Measurements from ENCODE around the gene SPATA31D3. TPM values are rescaled to one million over a fixed set of nuclear protein-coding genes. Genes with fewer than 3 reads are reported as not detected.

Gene SPATA31D3
- total RNA-seq, 1 donor from 2014 or later: not detected

GRCh38 chr9:81971727-81972126 lies 28.4 kb downstream of the SPATA31D3 start:
- no peak for DNase-seq (ENCODE audit: low spot score in 2 of 2, unreplicated experiment in 2 of 2)
- TF ChIP-seq CTCF (IDR thresholded peaks at IDR 0.05; ENCODE audit: unreplicated experiment): no peak
- Mint-ChIP-seq H3K9me3 (peaks cover 40% of the 10 kb centered on the region), H3K27ac (no peak overlapping the region), H3K27me3 (ENCODE audit: low read depth) (no peaks in the 10 kb centered on the region), H3K4me3 (no peak overlapping the region), H3K4me1 (no peaks in the 10 kb centered on the region), H3K36me3 (no peaks in the 10 kb centered on the region)

GRCh38 chr9:81974764-81975163 lies 31.5 kb downstream of the SPATA31D3 start:
- Mint-ChIP-seq H3K27me3 (ENCODE audit: low read depth) (no peaks in the 10 kb centered on the region), H3K27ac (no peak overlapping the region), H3K9me3 (peaks cover 30% of the 10 kb centered on the region), H3K36me3 (peaks cover 3% of the 10 kb centered on the region), H3K4me1 (no peaks in the 10 kb centered on the region), H3K4me3 (no peak overlapping the region)
- no peak for DNase-seq (ENCODE audit: low spot score in 2 of 2, unreplicated experiment in 2 of 2)
- no peak for TF ChIP-seq CTCF (IDR thresholded peaks at IDR 0.05; ENCODE audit: unreplicated experiment)

GRCh38 chr9:81976351-81976750 lies 33.1 kb downstream of the SPATA31D3 start:
- DNase-seq (ENCODE audit: low spot score in 2 of 2, unreplicated experiment in 2 of 2): no peak
- no peak overlapping the region for H3K4me3 Mint-ChIP-seq
- TF ChIP-seq CTCF (IDR thresholded peaks at IDR 0.05; ENCODE audit: unreplicated experiment): no peak
- H3K27me3 Mint-ChIP-seq (ENCODE audit: low read depth): no peaks in the 10 kb centered on the region
- no peak overlapping the region for H3K27ac Mint-ChIP-seq
- H3K9me3 Mint-ChIP-seq: peaks cover 26% of the 10 kb centered on the region
- no peaks in the 10 kb centered on the region for H3K4me1 Mint-ChIP-seq
- H3K36me3 Mint-ChIP-seq: peaks cover 3% of the 10 kb centered on the region

- Mint-ChIP-seq H3K27ac (no peak overlapping the region), H3K4me1 (no peaks in the 10 kb centered on the region), H3K9me3 (peaks cover 11% of the 10 kb centered on the region), H3K4me3 (no peak overlapping the region), H3K27me3 (ENCODE audit: low read depth) (no peaks in the 10 kb centered on the region), H3K36me3 (peaks cover 3% of the 10 kb centered on the region)
- DNase-seq (ENCODE audit: low spot score in 2 of 2, unreplicated experiment in 2 of 2): no peak
- TF ChIP-seq CTCF (IDR thresholded peaks at IDR 0.05; ENCODE audit: unreplicated experiment): no peak
These were observed 35.9 kb downstream of the SPATA31D3 start for GRCh38 chr9:81979196-81979595.

- Mint-ChIP-seq H3K9me3 (peaks cover 3% of the 10 kb centered on the region), H3K27ac (no peak overlapping the region), H3K4me3 (no peak overlapping the region), H3K36me3 (peaks cover 3% of the 10 kb centered on the region), H3K27me3 (ENCODE audit: low read depth) (no peaks in the 10 kb centered on the region), H3K4me1 (peaks cover 5% of the 10 kb centered on the region)
- DNase-seq (ENCODE audit: low spot score in 2 of 2, unreplicated experiment in 2 of 2): no peak
- TF ChIP-seq CTCF (IDR thresholded peaks at IDR 0.05; ENCODE audit: unreplicated experiment): no peak
These were observed 37.3 kb downstream of the SPATA31D3 start for GRCh38 chr9:81980568-81980967.

- peaks cover 3% of the 10 kb centered on the region for H3K36me3 Mint-ChIP-seq
- no peak for TF ChIP-seq CTCF (IDR thresholded peaks at IDR 0.05; ENCODE audit: unreplicated experiment)
- H3K9me3 Mint-ChIP-seq: peaks cover 3% of the 10 kb centered on the region
- H3K27ac Mint-ChIP-seq: no peak overlapping the region
- no peaks in the 10 kb centered on the region for H3K27me3 Mint-ChIP-seq (ENCODE audit: low read depth)
- H3K4me1 Mint-ChIP-seq: peaks cover 5% of the 10 kb centered on the region
- H3K4me3 Mint-ChIP-seq: no peak overlapping the region
- no peak for DNase-seq (ENCODE audit: low spot score in 2 of 2, unreplicated experiment in 2 of 2)
These were observed 38.6 kb downstream of the SPATA31D3 start for GRCh38 chr9:81981883-81982282.

Measured in mesothelial cell of epicardium (in vitro differentiated cells).